ENCODE measurements around the gene FAHD1.
A peak's percentile ranks its signal among the peaks of the same experiment; 100 is the strongest.

Gene FAHD1

DNA sequence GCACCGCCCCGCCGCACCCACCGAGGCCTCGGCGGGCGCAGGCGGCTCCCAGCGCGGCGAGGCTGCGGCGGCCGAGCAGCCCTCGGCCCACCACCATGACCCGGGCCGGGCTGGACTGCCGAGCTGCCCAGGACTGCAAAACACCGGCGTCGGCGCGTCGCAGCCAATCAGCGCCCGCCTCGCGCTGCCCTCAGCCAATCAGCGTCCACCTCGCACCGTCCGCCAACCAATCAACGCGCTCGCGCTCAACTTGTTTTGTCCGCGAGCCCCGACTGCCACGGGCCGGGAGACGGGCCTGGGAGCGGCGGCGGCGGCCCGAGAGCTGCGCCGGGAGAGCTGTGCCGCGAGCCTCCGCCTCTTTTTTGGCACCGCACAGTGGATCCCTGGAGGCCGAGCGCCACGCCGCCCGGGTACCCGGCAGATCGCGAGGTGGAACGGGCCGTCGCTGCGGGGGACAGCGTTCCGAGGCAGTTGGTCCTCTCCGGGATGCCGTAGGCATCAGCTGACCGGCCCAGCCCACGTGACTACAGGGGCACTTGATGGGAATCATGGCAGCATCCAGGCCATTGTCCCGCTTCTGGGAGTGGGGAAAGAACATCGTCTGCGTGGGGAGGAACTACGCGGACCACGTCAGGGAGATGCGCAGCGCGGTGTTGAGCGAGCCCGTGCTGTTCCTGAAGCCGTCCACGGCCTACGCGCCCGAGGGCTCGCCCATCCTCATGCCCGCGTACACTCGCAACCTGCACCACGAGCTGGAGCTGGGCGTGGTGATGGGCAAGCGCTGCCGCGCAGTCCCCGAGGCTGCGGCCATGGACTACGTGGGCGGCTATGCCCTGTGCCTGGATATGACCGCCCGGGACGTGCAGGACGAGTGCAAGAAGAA is at the start of gene FAHD1, which contains the start of gene HAGH:
FAHD1 (plus strand) TSS at position 516 of the 883 bp plus-strand sequence; CDS start at position 549, 33 bp downstream.
HAGH (minus strand) TSS at position 135 of the 883 bp plus-strand sequence; CDS start at position 97, 38 bp downstream.
- DNase-seq = peak; percentile 87 to 99

DNA sequence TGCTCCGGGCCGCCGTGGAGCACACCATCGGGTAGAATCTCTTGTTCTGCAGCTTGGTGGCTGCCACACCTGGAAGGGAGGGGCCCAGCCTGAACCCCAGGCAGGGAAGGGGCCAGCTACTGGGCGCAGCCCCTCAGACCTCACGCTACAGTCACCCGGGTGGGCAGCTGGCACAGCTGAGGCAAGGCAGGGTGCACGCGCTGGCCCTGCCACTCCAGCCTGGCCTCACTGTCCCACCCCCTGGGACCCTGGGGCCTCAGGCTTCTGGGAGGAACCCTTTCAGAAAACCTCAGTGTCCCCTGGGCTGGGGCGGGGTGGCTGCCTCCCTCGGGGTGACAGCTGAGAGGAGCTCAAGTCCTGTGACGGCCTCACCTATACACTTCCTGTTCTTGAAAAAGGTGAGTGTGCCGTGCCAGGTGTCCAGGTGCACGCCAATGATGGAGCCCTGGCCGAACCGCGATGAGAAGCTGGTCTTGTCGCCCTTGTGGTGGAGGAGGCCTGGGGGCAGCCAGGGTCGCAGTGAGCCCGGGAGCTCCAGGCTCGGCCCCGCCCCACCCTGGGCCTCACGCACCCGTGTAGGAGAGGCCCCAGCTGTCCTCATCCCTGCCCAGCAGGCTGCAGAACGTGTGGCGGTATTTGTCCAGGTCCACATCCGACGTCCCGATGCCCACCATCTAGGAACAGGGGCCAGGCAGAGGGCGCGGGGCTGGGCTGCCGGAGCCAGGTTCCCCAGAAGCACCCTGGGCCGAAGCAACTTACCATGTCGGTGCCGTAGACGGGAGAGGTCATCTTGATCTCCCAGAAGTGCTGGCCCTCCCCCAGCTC is 49.4 kb upstream of the FAHD1 start:
- no peak for DNase-seq

DNA sequence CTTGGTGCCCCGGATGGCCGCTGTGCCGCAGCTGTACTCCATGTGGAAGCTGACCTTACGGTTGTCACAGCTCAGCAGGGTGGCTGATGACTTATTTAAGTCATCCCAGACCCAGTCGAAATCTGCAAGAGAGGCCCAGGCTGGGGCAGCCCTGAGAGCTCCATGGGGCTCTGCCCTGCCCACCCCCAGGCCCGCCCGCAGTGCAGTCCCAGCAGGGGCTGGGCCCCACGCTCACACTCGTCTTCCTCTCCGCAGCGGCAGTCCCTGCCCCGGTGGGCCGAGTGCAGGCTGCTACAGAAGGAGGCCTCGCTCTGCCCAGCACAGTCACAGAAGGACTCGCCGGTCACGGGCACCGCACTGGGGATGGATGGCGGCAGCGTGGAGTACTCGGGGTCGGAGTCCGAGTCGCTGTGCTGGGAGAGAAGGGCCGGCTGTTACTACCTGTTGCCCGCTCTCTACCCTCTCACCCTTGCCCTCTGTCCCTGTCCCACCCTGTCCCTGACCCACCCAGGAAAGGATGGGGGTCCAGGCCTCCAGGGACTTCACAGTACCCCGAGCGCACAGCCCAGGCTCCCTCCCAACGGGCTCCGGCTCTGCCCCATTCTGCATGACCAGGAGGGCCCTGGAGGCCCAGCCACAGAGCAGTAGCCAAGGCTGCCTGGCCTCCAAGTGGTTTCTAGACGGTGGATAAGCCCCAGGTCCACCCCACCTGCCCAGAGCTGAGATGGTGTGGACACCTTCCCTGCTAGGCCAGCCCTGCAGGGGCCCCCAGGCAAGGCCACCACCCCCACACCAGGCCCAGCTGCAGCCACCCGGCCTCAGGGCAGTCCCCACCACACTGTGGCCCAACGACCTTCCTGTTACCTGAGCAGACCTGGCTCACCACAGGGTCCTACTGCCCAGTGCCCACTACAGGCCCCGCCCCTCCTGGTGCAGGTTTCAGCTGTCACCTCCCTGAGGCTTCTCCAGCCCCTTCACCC is 48.5 kb upstream of the FAHD1 start:
- DNase-seq = no peak

DNA sequence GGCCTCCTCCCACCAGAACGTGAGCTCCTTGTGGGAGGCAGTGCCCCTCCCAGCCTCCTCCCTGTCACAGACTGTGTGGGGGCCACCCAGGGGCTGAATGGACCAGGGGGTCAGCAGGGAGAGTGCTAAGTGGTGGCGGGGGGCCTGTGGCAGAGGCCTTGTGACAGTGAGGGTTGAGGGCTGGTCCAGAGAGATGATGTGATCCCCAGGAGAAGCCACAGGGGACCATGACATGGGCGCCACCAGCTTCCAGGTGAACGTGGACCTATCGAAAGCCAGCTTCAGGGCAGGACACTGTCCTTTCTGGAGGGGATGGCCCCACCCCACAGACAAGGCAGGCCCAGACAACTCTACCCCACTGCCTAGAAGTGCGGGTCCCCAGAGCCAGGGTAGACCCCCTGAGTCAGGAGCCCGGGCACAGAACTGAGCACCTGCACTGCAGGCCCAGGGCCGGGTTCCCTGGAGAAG is 47.7 kb upstream of the FAHD1 start:
- DNase-seq = no peak

DNA sequence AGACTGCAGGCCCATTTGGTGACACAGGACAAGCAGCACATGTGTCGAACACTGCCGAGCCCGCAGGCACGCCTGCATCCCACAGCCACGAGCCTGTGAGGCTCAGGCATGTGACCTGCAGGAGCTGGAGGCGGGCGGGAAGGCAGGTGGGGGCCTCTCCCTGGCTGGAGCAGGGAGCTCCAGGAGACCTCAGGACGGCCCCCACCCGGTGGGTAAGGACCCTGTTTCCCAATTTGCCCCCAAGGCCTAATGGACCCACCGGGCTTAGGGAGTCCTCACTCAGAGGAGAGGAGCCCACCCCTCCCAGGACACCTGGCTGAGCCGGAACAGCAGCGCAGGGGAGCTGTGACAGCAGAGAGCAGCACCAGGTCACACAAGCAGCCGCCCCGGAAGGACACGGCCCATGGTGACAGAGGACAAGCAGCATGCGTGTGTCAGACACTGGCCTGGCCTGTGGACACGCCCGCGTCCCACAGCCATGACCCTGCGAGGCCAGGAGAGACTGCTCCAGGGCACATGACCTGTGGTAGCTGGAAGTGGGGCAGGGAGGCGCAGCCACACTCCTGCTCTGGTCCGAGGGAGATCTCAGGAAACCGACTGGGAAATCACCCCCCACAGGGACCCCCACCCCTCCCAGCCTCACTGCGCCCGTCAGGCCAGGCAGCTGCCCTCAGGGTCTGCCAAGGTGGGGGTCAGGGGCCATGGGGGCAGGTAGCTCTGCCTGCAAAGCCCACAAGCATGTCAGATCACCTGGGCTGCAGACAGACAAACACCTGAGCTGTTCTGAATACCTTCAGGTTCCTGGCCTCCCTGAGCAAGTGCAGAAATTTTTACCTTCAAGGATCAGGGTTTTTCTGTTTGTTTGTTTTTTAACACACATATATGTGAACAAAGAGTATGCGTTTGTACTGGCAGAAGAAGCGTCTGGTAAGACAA is 47.0 kb upstream of the FAHD1 start:
- no peak for DNase-seq

DNA sequence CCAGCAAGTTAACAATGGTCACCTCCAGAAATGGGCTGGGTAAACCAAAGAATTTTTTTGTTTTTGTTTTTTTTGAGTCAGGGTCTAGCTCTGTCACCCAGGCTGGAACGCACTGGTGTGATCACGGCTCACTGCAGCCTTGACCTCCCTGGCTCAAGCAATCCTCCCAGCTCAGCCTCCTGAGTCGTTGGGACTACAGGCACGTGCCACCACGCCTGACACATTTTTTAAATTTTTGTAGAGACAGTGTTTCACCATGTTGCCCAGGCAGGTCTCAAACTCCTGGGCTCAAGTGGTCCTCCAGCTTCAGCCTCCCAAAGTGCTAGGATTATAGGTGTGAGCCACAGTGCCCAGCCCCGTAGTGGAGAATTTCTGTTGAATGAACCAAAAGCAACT is 46.3 kb upstream of the FAHD1 start:
- DNase-seq = no peak

DNA sequence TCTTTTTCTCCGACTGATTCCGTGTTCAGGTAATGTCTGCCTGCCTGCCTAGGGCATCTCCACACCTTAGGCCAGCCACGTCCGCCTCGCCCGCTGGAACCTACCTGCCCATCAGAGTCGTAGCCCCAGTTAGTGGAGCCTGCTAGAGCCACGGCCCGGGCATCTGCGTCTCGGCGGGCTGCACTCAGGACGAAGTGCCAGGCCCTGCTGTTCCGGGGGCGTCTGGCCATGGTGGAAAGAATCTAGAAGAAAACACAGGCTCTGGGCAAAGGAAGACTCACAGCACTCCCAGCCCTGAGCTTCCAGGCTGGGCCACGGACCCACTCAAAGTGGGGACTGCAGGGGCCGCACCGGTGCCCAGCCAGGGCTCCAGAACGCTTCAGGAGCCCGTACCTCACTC is 45.8 kb upstream of the FAHD1 start:
- no peak for DNase-seq

DNA sequence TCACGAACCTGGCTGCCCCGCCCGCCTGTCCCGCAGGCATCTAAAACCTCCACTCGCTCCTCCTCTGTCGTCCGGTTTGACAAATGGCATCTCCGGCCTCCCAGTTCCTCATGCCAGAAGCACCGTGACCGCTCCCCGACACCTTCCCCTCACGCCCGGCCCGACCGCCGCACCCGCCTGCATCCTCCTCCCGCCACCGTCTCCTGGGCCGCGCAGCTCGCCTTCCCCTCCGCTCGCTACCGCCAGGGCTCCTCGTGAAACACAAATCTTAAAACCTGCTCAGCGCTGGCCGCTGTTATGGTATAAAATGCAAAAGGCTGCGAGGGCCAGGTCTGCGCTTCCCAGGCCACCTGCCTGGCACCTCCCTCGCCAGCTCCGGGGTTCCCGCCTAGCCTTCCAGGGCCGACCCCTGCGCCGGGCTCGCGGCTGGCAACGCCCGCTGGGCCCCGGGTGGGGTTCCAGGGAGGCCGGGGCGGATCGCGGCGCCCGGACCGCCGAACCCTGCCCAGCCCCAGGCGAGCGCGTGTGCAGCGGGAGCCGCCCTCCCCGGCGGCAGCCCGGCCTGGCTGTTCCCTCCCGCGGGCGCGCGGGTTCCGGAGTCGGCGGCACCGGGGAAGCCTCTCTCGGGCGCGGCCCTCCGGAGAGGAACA is 45.1 kb upstream of the FAHD1 start:
- DNase-seq = no peak

DNA sequence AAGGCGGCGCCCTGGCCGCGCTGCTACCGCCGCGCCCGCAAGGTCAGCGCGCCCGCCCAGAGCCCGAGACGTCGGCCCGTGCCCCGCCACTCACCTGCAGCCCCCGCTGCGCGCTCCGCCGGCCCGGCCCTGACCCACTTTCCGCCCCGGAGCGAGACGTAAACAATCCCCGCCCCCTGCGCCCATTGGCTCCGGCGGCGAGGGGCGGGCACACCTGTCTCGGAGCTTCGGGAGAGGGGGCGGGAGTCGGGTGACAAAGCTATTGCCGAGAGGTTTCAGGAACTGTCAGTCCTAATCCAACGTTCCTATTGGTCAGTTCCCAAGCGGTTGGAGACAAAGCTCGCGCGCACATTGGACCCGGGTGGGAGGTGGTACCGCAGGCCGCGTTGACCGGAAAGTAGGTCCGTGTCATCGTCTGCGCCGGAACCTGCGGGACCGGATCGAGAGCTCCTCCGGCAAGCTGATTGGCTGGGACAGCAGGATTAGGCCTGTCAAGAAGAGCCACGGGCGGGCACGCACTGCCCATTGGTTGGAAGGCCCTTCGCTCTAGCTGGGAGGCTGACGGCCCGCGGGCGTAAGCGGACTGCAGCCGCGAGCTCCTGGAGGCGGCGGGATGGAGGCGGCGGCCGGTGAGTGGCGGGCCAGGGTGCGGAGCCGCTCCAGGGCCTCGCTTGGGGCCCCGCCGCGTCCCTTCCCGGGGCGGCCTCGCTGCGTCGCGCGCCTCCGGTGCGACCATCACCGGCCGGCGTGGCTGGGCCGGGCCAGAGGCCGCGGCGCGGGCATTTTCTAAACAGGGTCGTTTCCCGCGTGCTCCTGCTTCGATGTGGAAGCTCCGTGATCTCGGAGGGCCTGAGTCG is 44.4 kb upstream of the FAHD1 start, which contains the start of the genes NUBP2 and SPSB3:
NUBP2 (plus strand) TSS at position 553 of the 857 bp plus-strand sequence; CDS start at position 614, 61 bp downstream.
SPSB3 (minus strand) TSS at position 164 of the 857 bp plus-strand sequence. CDS start 1,088 bp downstream, outside the sequence.
- DNase-seq = peak; percentile 99 to 100

DNA sequence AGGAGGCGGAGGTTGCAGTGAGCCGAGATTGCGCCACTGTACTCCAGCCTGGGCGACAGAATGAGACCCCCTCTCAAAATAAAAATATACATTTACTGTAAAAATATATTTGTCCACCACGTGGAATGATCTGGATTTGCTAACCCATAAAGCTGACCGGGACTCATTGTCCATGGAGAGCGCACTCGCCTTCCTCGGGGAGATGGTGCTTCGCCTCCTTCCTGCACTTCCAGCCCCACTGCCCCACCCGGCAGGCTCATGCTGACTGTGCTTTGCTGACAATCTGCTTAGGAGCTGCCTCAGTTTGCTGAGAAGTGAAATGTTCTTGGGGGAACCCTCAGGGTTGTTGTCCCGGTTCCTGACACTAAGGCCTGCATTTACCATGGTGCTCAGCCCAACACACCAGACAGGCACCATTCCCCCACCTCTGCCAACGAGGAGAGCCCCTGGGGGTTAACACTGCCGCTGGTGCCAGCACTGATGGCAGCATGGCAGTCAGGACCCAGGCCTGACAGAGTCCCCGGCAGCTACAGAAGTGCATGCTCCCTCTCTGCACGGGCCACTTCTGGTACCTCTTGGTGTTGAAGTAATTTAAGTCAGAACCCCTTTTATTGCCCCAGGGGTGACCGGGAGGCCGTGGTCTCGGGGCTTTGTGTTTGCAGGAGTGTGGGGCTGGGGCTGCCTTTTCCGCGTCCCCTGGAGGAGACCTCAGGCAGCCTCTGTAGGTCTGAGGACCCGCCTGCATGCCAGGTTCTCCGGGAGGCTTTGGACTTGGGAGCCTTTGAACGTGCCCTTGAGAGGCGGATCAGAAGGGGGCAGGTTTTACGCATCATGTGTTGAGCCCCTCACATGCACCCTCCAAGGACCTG is 41.8 kb upstream of the FAHD1 start:
- DNase-seq = no peak

DNA sequence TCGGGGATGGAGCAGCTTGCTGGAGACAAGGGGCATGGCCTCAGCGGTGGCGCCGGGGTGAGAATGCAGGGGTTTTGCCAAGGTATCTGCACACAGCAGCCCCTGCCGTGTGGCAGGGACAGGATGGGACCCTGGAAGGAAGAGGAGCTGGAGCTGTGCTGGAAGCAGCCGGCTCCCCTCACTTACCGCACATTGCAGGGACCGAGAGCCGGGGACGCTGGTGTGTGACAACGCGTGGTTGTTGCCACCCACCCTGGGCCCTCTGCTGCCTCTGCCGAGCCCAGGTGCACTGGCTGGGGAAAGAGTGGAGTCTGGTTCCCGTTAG is 41.2 kb upstream of the FAHD1 start:
- DNase-seq = no peak

DNA sequence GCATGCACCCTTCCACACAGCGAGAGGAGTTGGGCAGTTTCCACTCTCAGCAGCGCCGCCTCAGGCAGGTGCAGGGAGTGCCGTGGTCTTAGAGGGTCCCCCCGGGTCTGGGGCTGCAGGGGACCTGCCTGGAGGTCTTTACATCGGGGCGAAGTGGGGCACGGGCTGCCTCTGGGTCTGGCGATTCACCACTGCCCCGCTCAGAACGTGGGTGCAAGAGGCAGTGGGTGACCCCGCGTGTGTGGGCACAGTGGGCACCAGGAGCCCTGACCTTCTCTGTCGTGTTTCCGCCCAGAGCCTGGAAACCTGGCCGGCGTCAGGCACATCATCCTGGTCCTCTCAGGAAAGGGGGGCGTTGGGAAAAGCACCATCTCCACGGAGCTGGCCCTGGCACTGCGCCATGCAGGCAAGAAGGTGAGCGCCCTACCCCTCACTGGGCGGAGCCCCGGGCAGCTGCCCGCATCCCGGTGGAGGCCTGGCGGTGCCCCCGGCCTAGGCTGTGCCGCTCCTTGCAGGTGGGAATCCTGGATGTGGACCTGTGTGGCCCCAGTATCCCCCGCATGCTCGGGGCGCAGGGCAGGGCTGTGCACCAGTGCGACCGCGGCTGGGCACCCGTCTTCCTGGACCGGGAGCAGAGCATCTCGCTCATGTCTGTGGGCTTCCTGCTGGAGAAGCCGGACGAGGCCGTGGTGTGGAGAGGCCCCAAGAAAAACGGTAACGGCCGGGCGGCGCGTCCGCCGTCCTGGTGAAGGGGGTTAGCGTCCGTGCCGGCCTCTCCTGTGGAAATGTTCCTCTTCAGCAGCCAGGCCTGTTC is 40.6 kb upstream of the FAHD1 start:
- DNase-seq = no peak

DNA sequence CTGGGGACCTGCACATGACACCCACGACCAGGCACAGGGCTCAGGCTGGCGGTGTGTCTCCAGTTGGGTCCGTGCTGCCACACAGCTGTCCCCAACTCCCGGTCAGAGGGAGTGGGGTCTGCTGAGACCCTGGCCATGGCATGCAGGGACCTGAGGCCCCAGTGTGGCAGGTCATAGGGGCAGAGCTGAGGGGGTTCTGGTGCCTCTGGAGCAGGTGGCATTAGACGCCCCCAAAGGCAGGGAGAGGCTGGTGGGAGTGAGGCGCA is 40.0 kb upstream of the FAHD1 start:
- no peak for DNase-seq

DNA sequence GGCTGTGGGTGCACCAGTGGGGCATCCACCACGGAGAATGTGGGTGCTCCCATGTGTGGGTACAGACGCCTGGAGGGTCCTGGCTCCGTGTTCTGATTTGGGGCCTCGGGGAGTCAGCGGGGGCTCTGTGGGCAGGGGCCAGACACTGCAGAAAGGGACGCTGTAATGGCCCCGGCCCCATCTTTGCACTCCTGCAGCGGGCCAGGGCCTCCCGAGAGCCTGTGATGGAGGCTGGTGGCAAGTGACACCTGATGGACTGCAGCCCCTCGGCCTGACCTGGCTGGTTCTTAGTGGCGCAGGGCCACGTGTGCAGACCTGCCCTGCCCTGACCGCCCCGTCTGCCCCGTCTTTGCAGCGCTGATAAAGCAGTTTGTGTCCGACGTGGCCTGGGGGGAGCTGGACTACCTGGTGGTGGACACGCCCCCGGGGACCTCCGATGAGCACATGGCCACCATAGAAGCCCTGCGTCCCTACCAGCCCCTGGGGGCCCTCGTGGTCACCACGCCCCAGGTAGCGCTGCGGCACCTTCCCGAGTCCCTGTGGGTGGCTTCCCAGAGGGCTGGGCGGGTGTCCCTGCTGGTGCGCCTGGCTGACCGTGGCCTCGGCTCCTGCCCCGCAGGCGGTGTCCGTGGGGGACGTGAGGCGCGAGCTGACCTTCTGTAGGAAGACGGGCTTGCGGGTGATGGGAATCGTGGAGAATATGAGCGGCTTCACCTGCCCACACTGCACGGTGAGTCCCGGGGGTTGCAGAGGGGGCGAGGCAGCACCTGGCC is 39.5 kb upstream of the FAHD1 start:
- DNase-seq = no peak

DNA sequence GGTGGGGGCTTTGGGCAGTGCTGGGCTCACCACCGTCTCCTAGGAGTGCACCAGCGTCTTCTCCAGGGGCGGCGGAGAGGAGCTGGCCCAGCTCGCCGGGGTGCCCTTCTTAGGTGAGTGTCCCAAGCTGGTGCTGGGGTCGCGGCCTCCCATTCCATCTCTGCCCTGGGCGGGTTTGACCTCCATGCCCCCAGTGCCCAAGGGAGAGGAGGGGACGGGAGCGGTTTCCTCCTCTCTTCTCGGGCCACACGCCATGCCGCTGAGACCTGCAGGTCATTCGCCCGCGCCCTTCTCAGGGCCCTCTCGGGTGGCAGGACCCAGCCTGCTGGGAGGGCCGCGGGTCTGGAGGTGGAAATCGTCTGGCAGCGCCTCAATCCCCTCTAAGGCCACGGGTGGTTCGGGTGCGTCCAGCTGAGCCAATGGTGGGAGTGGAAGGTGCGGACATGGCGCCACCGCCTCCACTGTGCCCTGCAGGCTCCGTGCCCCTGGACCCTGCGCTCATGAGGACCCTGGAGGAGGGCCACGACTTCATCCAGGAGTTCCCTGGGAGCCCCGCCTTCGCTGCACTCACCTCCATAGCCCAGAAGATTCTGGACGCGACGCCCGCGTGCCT is 38.8 kb upstream of the FAHD1 start:
- no peak for DNase-seq

DNA sequence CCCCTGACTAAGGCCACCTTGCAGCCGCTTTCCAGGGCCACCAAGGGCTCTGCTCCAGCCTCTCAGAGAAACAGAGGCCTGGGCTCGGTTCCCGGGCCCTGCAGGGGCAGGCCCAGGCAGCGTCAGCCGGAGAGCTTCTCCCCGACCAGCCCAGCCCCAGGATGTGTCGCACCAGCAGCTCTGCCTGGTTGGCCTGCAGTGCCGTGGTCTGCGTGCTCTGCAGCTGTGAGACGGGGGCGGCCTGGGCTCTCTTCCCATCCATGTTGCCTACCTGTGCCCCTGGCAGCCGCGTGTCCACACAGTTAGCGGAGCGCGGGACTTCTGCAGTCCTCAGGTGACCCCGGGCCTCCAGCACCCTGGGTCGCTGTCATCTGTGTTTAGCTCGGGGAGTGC is 38.3 kb upstream of the FAHD1 start:
- DNase-seq = no peak

DNA sequence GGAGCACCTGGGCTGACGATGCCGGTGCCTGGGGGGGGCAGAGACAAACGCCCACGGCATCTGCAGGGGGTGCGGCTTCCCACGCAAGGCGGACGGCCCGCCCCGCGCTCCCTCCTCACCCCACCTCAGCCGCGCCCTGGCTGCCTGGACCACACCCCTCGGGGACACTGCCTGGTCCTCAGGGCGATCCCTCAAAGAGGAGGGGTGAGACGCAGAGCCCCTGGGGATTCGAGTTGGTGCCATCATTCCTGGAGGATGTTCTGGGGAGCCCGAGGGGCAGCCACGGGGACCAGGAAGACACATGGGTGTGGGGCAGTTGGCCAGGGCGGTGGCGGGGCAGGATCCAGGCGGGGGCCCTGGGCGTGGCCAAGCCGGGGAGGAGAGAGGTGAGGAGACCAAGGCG is 37.4 kb upstream of the FAHD1 start:
- no peak for DNase-seq
